H9 (cell line): ENCODE results near the gene TNFAIP3. TPM values are rescaled to one million over a fixed set of nuclear protein-coding genes. Genes with fewer than 3 reads are reported as not detected.

Experiments
- DNase-seq: peaks from one replicate; pipeline ENCODE4 v3.0.0-alpha.2; 2017
- H2AFZ ChIP-seq: one replicate; pipeline ENCODE4 v1.6.1; 2013; ENCODE audit warnings: mild to moderate bottlenecking, low read length, control low read depth, moderate library complexity
- H2AK5ac ChIP-seq: 2 replicates; pipeline ENCODE4 v1.6.1; 2013; ENCODE audit warnings: low read length, control low read depth, mixed read lengths; ENCODE audit not compliant: insufficient read length
- H2BK120ac ChIP-seq: one replicate; pipeline ENCODE4 v1.6.1; 2013; ENCODE audit warnings: low read depth, mild to moderate bottlenecking, low read length, control low read depth, inconsistent platforms; ENCODE audit not compliant: poor library complexity, severe bottlenecking
- H2BK12ac ChIP-seq: 2 replicates; pipeline ENCODE4 v1.6.1; 2013; ENCODE audit warnings: low read length, control low read depth, mixed read lengths, low read depth; ENCODE audit not compliant: insufficient read length
- H2BK15ac ChIP-seq: 2 replicates; pipeline ENCODE4 v1.6.1; 2013; ENCODE audit warnings: low read depth, low read length, control low read depth
- H2BK20ac ChIP-seq: one replicate; pipeline ENCODE4 v1.6.1; 2013; ENCODE audit warnings: low read depth, mild to moderate bottlenecking, low read length, control low read depth, inconsistent platforms; ENCODE audit not compliant: poor library complexity, severe bottlenecking
- H2BK5ac ChIP-seq: 2 replicates; pipeline ENCODE4 v1.6.1; 2013; ENCODE audit warnings: low read length, control low read depth, mixed read lengths; ENCODE audit not compliant: insufficient read length
- H3K14ac ChIP-seq: 2 replicates; pipeline ENCODE4 v1.6.1; 2013; ENCODE audit warnings: low read length, control low read depth; ENCODE audit not compliant: insufficient read depth
- H3K18ac ChIP-seq: 2 replicates; pipeline ENCODE4 v1.6.1; 2013; ENCODE audit warnings: low read depth, mild to moderate bottlenecking, mixed read lengths, low read length, control low read depth; ENCODE audit not compliant: insufficient read length
- H3K23ac ChIP-seq: 2 replicates; pipeline ENCODE4 v1.6.1; 2013; ENCODE audit warnings: low read length, control low read depth, mixed read lengths, low read depth; ENCODE audit not compliant: insufficient read length
- H3K23me2 ChIP-seq: 2 replicates; pipeline ENCODE4 v1.6.1; 2013; ENCODE audit warnings: low read depth, mild to moderate bottlenecking, mixed read lengths, low read length, control low read depth; ENCODE audit not compliant: insufficient read length, poor library complexity, severe bottlenecking
- H3K27ac ChIP-seq: 2 replicates; pipeline ENCODE4 v1.5.1; 2013; ENCODE audit warnings: low read length, control low read depth, mixed read lengths, low read depth; ENCODE audit not compliant: insufficient read length
- H3K27me3 ChIP-seq: 2 replicates; pipeline ENCODE4 v1.6.1; 2013; ENCODE audit warnings: low read length, control low read depth, inconsistent platforms; ENCODE audit not compliant: insufficient read depth
- H3K4ac ChIP-seq: 2 replicates; pipeline ENCODE4 v1.6.1; 2013; ENCODE audit warnings: low read depth, mild to moderate bottlenecking, control low read depth, inconsistent platforms, low read length, moderate library complexity
- H3K4me1 ChIP-seq: 2 replicates; pipeline ENCODE4 v1.6.1; 2013; ENCODE audit warnings: low read length, control low read depth, inconsistent platforms; ENCODE audit not compliant: insufficient read depth
- H3K4me2 ChIP-seq: 2 replicates; pipeline ENCODE4 v1.6.1; 2013; ENCODE audit warnings: low read length, control low read depth, mixed read lengths; ENCODE audit not compliant: insufficient read length, insufficient read depth
- H3K56ac ChIP-seq: 2 replicates; pipeline ENCODE4 v1.6.1; 2013; ENCODE audit warnings: low read depth, mild to moderate bottlenecking, mixed read lengths, low read length, control low read depth; ENCODE audit not compliant: insufficient read length
- H3K79me1 ChIP-seq: 2 replicates; pipeline ENCODE4 v1.6.1; 2013; ENCODE audit warnings: low read depth, mild to moderate bottlenecking, moderate library complexity, low read length, control low read depth, inconsistent platforms; ENCODE audit not compliant: insufficient read depth, poor library complexity, severe bottlenecking
- H3K79me2 ChIP-seq: 2 replicates; pipeline ENCODE4 v1.6.1; 2013; ENCODE audit warnings: low read length, control low read depth, inconsistent platforms; ENCODE audit not compliant: insufficient read depth
- H3K9ac ChIP-seq: 2 replicates; pipeline ENCODE4 v1.6.1; 2013; ENCODE audit warnings: low read length, control low read depth, mixed read lengths; ENCODE audit not compliant: insufficient read length; ENCODE audit errors: extremely low read depth
- H3K9me3 ChIP-seq: one replicate; pipeline ENCODE4 v1.6.1; 2013; ENCODE audit warnings: low read depth, low read length, inconsistent platforms; ENCODE audit not compliant: control insufficient read depth
- H3T11ph ChIP-seq: one replicate; pipeline ENCODE4 v1.6.1; 2013; ENCODE audit warnings: mild to moderate bottlenecking, low read length, control low read depth, inconsistent platforms
- H4K20me1 ChIP-seq: one replicate; pipeline ENCODE4 v1.6.1; 2013; ENCODE audit not compliant: control insufficient read depth, insufficient read length, insufficient read depth
- H4K5ac ChIP-seq: 2 replicates; pipeline ENCODE4 v1.6.1; 2013; ENCODE audit warnings: low read depth, mild to moderate bottlenecking, mixed read lengths, low read length, control low read depth; ENCODE audit not compliant: insufficient read length
- H4K8ac ChIP-seq: replicated peaks from 2 replicates; pipeline ENCODE4 v1.6.1; 2013; ENCODE audit warnings: low read length, control low read depth, mixed read lengths, low read depth; ENCODE audit not compliant: insufficient read length
- H4K91ac ChIP-seq: 2 replicates; pipeline ENCODE4 v1.6.1; 2013; ENCODE audit warnings: low read depth, mild to moderate bottlenecking, moderate library complexity, mixed read lengths, low read length, control low read depth; ENCODE audit not compliant: insufficient read length
- H3K27ac Mint-ChIP-seq, 3 experiments: 2 replicates in 2 of 3; 3 replicates in 1 of 3; pipeline ENCODE4 v1.8.0; 2020 to 2021; ENCODE audit warnings: mixed read lengths in 3 of 3, mild to moderate bottlenecking in 1 of 3, moderate library complexity in 1 of 3
- H3K27me3 Mint-ChIP-seq: 2 replicates; pipeline ENCODE4 v1.8.0; 2021; ENCODE audit warnings: low read depth, mild to moderate bottlenecking, moderate library complexity, mixed read lengths
- H3K36me3 Mint-ChIP-seq, 3 experiments: 2 replicates in 2 of 3; 3 replicates in 1 of 3; pipeline ENCODE4 v1.8.0; 2020 to 2021; ENCODE audit warnings: low read depth in 3 of 3, mixed read lengths in 3 of 3; ENCODE audit not compliant: insufficient read depth in 1 of 3
- H3K4me1 Mint-ChIP-seq, 2 experiments: 2 replicates each; pipeline ENCODE4 v1.8.0; 2020; ENCODE audit warnings: mixed read lengths in 2 of 2
- H3K4me3 Mint-ChIP-seq, 2 experiments: 2 replicates in 1 of 2; 3 replicates in 1 of 2; pipeline ENCODE4 v1.8.0; 2020 to 2021; ENCODE audit warnings: mild to moderate bottlenecking in 2 of 2, mixed read lengths in 2 of 2, moderate library complexity in 1 of 2
- H3K9me3 Mint-ChIP-seq, 2 experiments: 2 replicates in 1 of 2; 3 replicates in 1 of 2; pipeline ENCODE4 v1.8.0; 2020; ENCODE audit warnings: mild to moderate bottlenecking in 2 of 2, mixed read lengths in 2 of 2, moderate library complexity in 1 of 2
- CTCF ChIP-seq: fragments of 200-600 bp; sonication (generic); conservative IDR thresholded peaks from 3 replicates; pipeline ENCODE4 v1.8.0; 2021; ENCODE audit warnings: antibody characterized with exemption, mild to moderate bottlenecking
- WGBS: extraction: QIAGEN DNeasy Blood & Tissue Kit; methylation state at CpG from one replicate; pipeline ENCODE4 v1.1.7; 2013; ENCODE audit warnings: missing lambda C conversion rate, low lambda C conversion rate, mixed read lengths; ENCODE audit not compliant: insufficient read length; ENCODE audit errors: extremely low coverage; 5-methylcytosine and 5-hydroxymethylcytosine counted together
- total RNA-seq: library from RNA; stranded (reverse); gene quantifications from 2 replicates; pipeline ENCODE4 v1.2.1, GENCODE V29; 2021

TNFAIP3 gene
- total RNA-seq, 1 experiment from 2014 or later, result 3.7 TPM

GRCh38 chr6:137827411-137827940 is 39.6 kb upstream of the TNFAIP3 start:
- WGBS, result no CpG with 5 or more reads among the region's 5 CpGs
- Histone ChIP-seq H3K79me1 (no peaks in the 10 kb centered on the region), H2AFZ (no peak overlapping the region), H3K23me2 (no peaks in the 10 kb centered on the region), H2BK120ac (no peak overlapping the region), H2BK12ac (no peak overlapping the region), H3K79me2 (no peaks in the 10 kb centered on the region), H3K23ac (no peak overlapping the region), H3K4me1 (no peaks in the 10 kb centered on the region), H3K4me2 (no peak overlapping the region), H3K9me3 (no peaks in the 10 kb centered on the region), H4K8ac (no peak overlapping the region), H2AK5ac (no peak overlapping the region), H3K56ac (no peak overlapping the region), H3K18ac (no peak overlapping the region), H4K20me1 (no peaks in the 10 kb centered on the region), H3K27ac (no peak overlapping the region), H3T11ph (no peak overlapping the region), H4K5ac (no peak overlapping the region), H2BK15ac (no peak overlapping the region), H3K14ac (no peak overlapping the region), H3K4ac (no peak overlapping the region), H2BK20ac (no peak overlapping the region), H4K91ac (no peak overlapping the region), H3K9ac (no peak overlapping the region), H3K27me3 (no peaks in the 10 kb centered on the region), H2BK5ac (no peak overlapping the region)
- Mint-ChIP-seq H3K4me1 (peaks cover 4 to 5% of the 10 kb centered on the region in 2 experiments; a peak in 2 of 4 replicates), H3K4me3 (no peak overlapping the region), H3K36me3 (no peaks in the 10 kb centered on the region), H3K27ac (no peak overlapping the region), H3K27me3 (peaks cover 3% of the 10 kb centered on the region), H3K9me3 (no peaks in the 10 kb centered on the region)
- no peak for DNase-seq
- no peak for TF ChIP-seq CTCF
